ENCODE measurements around the gene ADAD2. TPM values are rescaled to one million over a fixed set of nuclear protein-coding genes. Genes with fewer than 3 reads are reported as not detected.

Gene ADAD2
- total and polyA plus RNA-seq, 9 of the 15 experiments (the other 6 are each of a cell fraction or from before 2014, with no cell fraction given): 0.07 TPM; not detected in 8

DNA sequence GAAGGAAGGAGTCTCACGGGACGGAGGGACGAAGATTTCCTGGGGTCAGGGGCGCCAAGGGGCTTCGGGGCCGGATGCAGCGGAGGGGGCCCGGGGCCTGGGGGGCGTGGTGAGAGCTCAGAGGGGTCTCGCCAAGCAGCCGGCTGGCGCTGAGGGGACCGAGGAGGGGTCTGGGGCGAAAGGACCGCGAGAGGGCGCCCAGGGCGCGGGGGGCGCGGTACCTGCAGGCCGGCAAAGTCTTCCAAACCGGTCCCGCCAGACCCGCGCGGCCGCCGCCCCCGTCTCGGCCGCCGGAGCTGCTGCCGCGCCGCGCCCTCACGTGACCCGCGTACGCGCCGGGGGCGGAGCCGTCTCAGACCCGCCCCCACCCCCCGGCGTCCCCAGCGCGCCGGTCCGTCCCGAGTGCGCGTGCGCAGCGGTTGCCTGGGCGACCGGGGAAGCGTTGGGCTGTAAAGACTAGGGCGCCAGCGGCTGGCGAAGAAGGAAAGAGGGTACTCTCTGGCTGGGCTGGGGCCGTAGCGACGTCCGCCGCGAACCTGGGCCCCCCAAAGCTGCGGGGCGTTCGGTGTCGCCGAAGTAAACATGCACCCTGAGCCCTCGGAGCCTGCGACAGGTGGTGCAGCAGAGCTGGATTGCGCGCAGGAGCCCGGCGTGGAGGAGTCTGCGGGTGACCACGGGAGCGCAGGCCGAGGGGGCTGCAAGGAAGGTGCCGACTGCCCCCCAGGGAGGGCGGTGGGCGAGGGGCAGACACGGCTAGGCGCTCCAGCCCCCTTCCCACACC is 45.9 kb upstream of the ADAD2 start, which contains the start of the genes DNAAF1 and HSDL1 (continued):
- TF ChIP-seq, protein P1, sequence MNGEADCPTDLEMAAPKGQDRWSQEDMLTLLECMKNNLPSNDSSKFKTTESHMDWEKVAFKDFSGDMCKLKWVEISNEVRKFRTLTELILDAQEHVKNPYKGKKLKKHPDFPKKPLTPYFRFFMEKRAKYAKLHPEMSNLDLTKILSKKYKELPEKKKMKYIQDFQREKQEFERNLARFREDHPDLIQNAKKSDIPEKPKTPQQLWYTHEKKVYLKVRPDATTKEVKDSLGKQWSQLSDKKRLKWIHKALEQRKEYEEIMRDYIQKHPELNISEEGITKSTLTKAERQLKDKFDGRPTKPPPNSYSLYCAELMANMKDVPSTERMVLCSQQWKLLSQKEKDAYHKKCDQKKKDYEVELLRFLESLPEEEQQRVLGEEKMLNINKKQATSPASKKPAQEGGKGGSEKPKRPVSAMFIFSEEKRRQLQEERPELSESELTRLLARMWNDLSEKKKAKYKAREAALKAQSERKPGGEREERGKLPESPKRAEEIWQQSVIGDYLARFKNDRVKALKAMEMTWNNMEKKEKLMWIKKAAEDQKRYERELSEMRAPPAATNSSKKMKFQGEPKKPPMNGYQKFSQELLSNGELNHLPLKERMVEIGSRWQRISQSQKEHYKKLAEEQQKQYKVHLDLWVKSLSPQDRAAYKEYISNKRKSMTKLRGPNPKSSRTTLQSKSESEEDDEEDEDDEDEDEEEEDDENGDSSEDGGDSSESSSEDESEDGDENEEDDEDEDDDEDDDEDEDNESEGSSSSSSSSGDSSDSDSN (IDR thresholded peaks at IDR 0.05; ENCODE audit: borderline replicate concordance in 1 of 2, low read depth in 2 of 2, low read length in 2 of 2): no peak
- TF ChIP-seq CREM (IDR thresholded peaks at IDR 0.05; ENCODE audit: low read depth): peak; percentile 75
- TF ChIP-seq MECOM (CRISPR knock-in tag; IDR thresholded peaks at IDR 0.05): no peak
- no peak for TF ChIP-seq PCBP1 (IDR thresholded peaks at IDR 0.05; ENCODE audit: low read depth, low read length, poor library complexity, severe bottlenecking)
- TF ChIP-seq SREBF1 (IDR thresholded peaks at IDR 0.05; ENCODE audit: borderline replicate concordance, low read depth, low read length): no peak
- TF ChIP-seq ZSCAN29 (IDR thresholded peaks at IDR 0.05): no peak
- no peak for TF ChIP-seq ZNF165 (CRISPR knock-in tag; IDR thresholded peaks at IDR 0.05; ENCODE audit: borderline replicate concordance)
- peak; percentile 35 for TF ChIP-seq POLR2B (IDR thresholded peaks at IDR 0.05; ENCODE audit: low read depth, partially characterized antibody)
- TF ChIP-seq, protein P2, sequence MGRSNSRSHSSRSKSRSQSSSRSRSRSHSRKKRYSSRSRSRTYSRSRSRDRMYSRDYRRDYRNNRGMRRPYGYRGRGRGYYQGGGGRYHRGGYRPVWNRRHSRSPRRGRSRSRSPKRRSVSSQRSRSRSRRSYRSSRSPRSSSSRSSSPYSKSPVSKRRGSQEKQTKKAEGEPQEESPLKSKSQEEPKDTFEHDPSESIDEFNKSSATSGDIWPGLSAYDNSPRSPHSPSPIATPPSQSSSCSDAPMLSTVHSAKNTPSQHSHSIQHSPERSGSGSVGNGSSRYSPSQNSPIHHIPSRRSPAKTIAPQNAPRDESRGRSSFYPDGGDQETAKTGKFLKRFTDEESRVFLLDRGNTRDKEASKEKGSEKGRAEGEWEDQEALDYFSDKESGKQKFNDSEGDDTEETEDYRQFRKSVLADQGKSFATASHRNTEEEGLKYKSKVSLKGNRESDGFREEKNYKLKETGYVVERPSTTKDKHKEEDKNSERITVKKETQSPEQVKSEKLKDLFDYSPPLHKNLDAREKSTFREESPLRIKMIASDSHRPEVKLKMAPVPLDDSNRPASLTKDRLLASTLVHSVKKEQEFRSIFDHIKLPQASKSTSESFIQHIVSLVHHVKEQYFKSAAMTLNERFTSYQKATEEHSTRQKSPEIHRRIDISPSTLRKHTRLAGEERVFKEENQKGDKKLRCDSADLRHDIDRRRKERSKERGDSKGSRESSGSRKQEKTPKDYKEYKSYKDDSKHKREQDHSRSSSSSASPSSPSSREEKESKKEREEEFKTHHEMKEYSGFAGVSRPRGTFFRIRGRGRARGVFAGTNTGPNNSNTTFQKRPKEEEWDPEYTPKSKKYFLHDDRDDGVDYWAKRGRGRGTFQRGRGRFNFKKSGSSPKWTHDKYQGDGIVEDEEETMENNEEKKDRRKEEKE (IDR thresholded peaks at IDR 0.05; ENCODE audit: borderline replicate concordance in 1 of 2, control insufficient read depth in 1 of 2, low read depth in 2 of 2, low read length in 1 of 2): no peak
- TF ChIP-seq, protein P3, sequence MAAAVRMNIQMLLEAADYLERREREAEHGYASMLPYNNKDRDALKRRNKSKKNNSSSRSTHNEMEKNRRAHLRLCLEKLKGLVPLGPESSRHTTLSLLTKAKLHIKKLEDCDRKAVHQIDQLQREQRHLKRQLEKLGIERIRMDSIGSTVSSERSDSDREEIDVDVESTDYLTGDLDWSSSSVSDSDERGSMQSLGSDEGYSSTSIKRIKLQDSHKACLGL (CRISPR knock-in tag; IDR thresholded peaks at IDR 0.05; ENCODE audit: borderline replicate concordance, poor library complexity, severe bottlenecking): no peak
- TF ChIP-seq GATAD2A (IDR thresholded peaks at IDR 0.05): no peak
- TF ChIP-seq TARDBP (IDR thresholded peaks at IDR 0.05): no peak
- TF ChIP-seq, protein P4, sequence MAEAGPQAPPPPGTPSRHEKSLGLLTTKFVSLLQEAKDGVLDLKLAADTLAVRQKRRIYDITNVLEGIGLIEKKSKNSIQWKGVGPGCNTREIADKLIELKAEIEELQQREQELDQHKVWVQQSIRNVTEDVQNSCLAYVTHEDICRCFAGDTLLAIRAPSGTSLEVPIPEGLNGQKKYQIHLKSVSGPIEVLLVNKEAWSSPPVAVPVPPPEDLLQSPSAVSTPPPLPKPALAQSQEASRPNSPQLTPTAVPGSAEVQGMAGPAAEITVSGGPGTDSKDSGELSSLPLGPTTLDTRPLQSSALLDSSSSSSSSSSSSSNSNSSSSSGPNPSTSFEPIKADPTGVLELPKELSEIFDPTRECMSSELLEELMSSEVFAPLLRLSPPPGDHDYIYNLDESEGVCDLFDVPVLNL (CRISPR knock-in tag; IDR thresholded peaks at IDR 0.05; ENCODE audit: low read depth): no peak; the same call in 1 of the 2 replicates
- TF ChIP-seq MTA3 (IDR thresholded peaks at IDR 0.05; ENCODE audit: borderline replicate concordance): no peak
- TF ChIP-seq RUNX1 (IDR thresholded peaks at IDR 0.05; ENCODE audit: low read depth): peak; percentile 49; the same call in 1 of the 2 replicates
- TF ChIP-seq JUN (IDR thresholded peaks at IDR 0.05; ENCODE audit: borderline replicate concordance, low read depth, low read length): peak; percentile 67; the same call in 1 of the 2 replicates
- TF ChIP-seq JUN (CRISPR knock-in tag; IDR thresholded peaks at IDR 0.05; ENCODE audit: borderline replicate concordance): no peak
- no peak for TF ChIP-seq ZNF354B (CRISPR knock-in tag; IDR thresholded peaks at IDR 0.05)
- TF ChIP-seq, protein P5, sequence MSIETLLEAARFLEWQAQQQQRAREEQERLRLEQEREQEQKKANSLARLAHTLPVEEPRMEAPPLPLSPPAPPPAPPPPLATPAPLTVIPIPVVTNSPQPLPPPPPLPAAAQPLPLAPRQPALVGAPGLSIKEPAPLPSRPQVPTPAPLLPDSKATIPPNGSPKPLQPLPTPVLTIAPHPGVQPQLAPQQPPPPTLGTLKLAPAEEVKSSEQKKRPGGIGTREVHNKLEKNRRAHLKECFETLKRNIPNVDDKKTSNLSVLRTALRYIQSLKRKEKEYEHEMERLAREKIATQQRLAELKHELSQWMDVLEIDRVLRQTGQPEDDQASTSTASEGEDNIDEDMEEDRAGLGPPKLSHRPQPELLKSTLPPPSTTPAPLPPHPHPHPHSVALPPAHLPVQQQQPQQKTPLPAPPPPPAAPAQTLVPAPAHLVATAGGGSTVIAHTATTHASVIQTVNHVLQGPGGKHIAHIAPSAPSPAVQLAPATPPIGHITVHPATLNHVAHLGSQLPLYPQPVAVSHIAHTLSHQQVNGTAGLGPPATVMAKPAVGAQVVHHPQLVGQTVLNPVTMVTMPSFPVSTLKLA (conservative IDR thresholded peaks at IDR 0.05): peak in 1 of 2 experiments; percentile 86; a peak in 3 of 4 replicates

Data from K562 (cell line).